CD1c-positive myeloid dendritic cell (primary cell): ENCODE measurements around the gene PRR5.
A peak's percentile ranks its signal among the peaks of the same experiment; 100 is the strongest.

Source experiments
- DNase-seq: peaks from one replicate; pipeline ENCODE4 v3.0.0-alpha.2; 2016; ENCODE audit errors: extremely low spot score

Gene PRR5

GRCh38 chr22:44692662-44693007, 9.4 kb upstream of the PRR5 start:
- no peak for DNase-seq

GRCh38 chr22:44693145-44693544, 8.9 kb upstream of the PRR5 start:
- DNase-seq, result no peak

GRCh38 chr22:44693756-44694155, 8.2 kb upstream of the PRR5 start:
- no peak for DNase-seq

GRCh38 chr22:44697423-44698141, 4.4 kb upstream of the PRR5 start:
- DNase-seq, result peak; percentile 90

GRCh38 chr22:44698531-44699421, 3.2 kb upstream of the PRR5 start:
- DNase-seq, result no peak

- no peak for DNase-seq
These were observed 1.5 kb upstream of the PRR5 start for GRCh38 chr22:44700456-44700855.

- DNase-seq, result no peak
These were observed 715 bp upstream of the PRR5 start for GRCh38 chr22:44701187-44701790.

GRCh38 chr22:44702479-44703198, 635 bp downstream of the PRR5 start:
- peak; percentile 45 for DNase-seq

- no peak for DNase-seq
These were observed 1.4 kb downstream of the PRR5 start for GRCh38 chr22:44703255-44703870.

- DNase-seq, result no peak
These were observed 2.4 kb downstream of the PRR5 start for GRCh38 chr22:44704159-44705021.

GRCh38 chr22:44705022-44705297, 3.0 kb downstream of the PRR5 start:
- DNase-seq, result no peak

GRCh38 chr22:44706488-44706887, 4.5 kb downstream of the PRR5 start:
- DNase-seq, result no peak

GRCh38 chr22:44707178-44707577, 5.2 kb downstream of the PRR5 start:
- no peak for DNase-seq

GRCh38 chr22:44707752-44708151, 5.7 kb downstream of the PRR5 start:
- DNase-seq, result no peak

GRCh38 chr22:44709881-44710392, 7.9 kb downstream of the PRR5 start:
- DNase-seq, result no peak

GRCh38 chr22:44710474-44711240, 8.7 kb downstream of the PRR5 start:
- peak; percentile 51 for DNase-seq

GRCh38 chr22:44711241-44711560, 9.2 kb downstream of the PRR5 start:
- DNase-seq, result no peak

GRCh38 chr22:44711690-44712555, 9.9 kb downstream of the PRR5 start:
- no peak for DNase-seq

GRCh38 chr22:44712962-44713361, 11.0 kb downstream of the PRR5 start:
- no peak for DNase-seq
